NOMO-1 (cell line): ENCODE measurements around the gene TBC1D1.

Experiments
- DNase-seq, 2 experiments: peaks; one replicate each; lab custom pipeline; 2025; ENCODE audit not compliant: unreplicated experiment in 2 of 2; lab: John Stamatoyannopoulos, UW

TBC1D1 gene

DNA sequence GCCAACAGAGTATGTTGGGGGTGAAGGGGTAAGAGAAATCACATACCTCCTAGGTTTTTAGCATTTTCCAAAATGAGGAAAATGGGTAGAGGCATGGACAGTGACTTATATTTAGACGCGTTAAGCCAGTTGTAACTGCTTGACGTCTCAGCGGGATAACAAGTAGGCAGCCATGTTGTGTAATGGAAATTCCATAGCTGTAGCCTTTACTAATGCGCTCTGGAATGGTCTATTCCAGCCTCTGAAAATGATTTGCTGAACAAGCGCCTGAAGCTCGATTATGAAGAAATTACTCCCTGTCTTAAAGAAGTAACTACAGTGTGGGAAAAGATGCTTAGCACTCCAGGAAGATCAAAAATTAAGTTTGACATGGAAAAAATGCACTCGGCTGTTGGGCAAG, 204.8 kb downstream of the TBC1D1 start:
- DNase-seq, result no peak

DNA sequence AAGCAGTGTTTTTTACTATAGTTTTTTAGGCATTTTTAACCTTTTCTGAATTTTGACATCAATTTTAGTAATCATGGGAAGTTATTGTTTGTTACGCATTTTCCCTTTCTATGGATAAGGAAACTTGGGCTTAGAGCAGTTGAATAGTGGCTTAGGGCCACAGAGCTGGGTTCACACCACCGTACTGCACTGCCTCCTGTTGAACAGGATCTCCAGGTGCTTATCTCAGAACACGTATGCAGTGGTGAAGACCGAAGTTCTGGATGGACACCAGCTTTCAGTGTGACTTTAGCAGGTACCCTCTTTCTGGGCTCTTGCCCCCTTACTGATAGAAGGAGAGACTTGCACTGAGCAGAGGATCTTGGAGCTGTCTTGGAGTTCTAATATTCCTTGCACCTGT, 206.9 kb downstream of the TBC1D1 start:
- DNase-seq, result no peak

DNA sequence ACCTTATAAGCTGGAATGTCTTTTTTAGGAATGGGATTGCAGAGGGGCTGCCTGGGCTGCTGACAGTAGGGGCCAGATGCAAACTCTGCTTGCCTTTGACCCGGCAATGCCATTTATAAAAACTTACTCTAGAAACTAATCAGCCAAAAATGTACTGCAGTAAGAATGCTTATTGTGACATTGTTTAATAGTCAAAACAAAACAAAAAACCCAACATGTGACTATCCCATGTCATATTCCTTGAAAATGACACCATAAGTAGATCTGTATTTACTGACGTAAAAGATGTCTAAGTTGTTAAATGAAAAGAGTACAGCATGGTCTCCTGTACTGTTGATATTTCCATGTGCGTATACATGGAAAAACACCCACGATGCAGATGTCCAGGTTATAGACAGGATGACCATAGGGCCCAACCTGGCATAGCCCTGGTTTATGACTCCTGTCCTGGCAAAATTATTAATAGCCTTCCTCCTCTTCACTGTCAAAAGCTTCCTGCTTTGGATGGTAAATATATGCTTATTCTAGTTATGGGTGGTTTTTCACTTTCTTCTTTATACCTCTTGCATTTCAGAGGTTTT, 208.2 kb downstream of the TBC1D1 start:
- DNase-seq, result no peak

DNA sequence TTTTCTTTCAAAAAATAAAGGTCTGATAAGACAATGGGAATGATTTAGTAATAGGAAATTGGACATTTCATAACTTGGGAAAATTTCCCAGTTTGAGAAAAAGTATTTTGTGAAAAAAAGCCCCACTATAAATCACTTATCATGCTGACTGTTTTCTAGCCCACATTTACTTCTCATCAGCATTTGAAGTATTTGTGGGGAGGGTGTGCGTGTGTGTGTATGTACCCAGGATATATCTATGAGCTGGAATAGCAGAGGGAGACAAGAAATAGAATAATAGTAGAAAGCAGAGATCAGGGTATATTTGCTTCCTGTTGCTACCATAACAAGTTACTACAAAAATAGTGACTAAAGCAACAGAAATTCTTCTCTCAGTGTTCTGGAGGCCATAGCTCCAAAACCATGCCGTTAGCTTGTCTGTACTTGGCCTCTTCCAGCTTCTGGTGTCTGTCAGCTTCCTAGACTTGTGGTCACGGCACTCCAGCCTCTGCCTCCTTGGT, 209.1 kb downstream of the TBC1D1 start:
- no peak for DNase-seq

DNA sequence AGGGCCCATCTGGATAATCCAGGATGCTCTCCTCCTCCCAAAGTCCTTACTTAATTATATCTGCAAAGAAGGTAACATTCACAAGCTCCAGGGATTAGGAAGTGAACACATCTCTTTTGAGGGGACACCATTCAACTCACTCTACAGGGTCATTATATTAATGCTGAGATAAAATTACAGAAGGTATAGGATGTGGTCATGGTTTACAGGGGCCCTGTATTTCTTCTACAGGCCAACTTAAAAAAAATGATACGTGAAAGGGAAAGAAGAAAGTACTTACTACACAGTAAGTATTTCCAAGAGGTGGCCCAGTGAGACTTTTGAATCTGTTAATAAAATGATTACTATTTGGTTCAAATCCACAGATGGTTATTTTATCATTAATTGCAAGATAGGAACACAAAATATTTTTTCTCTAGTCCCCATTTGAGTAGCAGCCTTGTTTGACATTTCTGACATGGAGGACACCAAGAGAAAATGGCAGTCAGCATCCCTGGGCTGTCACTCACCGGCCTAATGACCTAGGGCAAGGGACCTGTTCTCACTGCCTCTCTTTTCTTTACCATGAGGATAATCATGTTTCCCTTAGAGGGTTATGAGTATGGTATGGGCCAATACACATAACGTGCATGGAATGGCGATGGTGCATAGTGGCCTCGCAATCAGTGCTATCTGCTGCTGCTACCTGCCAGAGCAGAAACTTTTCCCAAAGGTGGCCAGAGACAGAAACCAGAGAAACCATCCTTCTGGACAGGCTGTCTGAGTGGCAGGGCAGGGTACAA, 209.8 kb downstream of the TBC1D1 start:
- DNase-seq, result no peak

DNA sequence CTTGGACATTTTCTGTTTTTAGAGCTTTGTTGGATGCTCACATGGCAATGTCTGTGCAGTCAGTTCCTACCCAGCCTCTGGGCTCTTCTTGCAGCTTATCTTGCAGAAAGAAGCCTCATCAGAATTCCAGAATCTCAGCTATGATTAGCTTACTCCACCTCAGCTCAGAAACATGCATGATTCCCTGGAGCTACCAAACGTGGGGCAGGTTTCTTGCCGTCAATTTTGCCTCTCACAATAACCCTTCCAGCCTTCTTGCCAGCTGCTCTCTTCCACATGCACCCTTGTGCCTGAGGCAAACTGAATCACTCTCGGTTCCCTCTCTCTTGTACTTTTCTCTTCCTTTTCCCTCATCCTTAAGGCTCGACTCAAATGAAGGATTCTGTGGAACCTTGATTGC, 210.7 kb downstream of the TBC1D1 start:
- DNase-seq, result no peak

DNA sequence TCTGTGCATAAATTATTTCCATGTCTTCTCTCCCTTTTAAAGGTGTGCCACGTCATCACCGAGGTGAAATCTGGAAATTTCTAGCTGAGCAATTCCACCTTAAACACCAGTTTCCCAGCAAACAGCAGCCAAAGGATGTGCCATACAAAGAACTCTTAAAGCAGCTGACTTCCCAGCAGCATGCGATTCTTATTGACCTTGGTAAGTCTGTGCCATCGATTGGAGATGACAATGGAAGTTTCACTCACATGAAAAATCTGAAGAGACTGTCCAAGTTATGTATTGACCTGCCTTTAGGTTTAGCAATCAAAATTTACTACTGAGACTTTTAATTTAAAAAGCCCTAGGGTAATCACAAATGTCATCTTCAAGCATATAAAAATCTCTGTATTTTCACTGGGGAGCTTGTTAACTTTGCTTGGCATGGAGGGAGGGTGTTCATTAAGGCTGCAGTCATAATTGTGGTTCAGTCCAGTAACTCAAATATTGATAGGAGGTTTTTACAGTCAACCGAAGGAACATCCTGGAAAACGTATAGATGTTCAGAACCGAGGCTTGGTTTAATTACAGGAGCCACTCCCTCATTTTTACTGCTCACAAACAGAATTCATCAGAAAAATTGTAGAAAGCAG, 212.2 kb downstream of the TBC1D1 start:
- DNase-seq, result no peak

DNA sequence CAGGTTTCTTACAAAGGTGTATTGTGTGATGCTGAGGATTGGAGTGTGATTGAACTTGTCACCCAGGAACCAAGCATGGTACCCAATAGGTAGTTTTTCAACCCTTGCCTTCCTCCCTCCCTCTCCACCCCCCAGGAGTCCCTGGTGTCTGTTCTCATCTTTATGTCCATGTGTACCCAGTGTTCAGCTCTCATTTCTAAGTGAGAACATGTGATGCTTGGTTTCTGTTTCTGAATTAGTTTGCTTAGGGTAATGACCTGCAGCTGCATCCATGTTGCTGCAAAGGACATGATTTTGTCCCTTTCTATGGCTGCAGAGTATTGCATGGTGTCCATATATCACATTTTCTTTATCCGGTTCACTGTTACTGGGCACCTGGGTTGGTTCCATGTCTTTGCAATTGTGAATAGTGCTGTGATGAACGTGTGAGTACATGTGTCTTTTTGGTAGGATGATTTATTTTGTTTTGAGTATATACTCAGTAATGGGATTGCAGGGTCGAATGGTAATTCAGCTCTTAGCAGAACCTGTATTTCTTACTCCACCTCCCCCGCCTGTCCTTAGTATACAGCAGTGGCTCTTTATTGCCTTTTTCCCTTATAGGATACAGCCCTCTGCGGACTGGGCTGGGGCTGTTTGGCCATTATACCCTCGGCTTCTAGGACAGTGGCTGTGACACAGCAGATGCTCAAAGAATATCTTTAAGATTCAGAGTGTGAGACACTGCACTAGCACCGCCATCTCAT, 214.8 kb downstream of the TBC1D1 start:
- DNase-seq, result no peak

DNA sequence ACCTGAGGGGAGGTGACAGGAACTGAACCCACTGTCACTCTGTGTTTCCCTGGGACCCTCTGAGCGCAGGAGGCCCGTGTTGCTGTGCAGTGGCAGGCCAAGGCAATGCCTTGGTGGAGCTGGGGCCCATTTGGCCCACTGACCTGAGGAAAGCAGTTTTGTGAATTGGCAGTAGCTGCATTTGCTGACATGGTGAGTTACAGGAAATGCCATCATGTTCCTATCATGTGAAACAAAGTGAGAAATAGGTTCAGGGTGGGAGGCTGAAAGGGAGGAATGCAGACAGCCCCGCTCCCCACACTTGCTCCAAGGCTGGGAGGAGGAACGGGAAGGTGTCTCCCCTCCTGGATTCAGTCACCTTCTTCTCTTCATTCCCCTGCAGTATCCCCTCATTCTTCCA, 215.4 kb downstream of the TBC1D1 start:
- DNase-seq, result no peak

DNA sequence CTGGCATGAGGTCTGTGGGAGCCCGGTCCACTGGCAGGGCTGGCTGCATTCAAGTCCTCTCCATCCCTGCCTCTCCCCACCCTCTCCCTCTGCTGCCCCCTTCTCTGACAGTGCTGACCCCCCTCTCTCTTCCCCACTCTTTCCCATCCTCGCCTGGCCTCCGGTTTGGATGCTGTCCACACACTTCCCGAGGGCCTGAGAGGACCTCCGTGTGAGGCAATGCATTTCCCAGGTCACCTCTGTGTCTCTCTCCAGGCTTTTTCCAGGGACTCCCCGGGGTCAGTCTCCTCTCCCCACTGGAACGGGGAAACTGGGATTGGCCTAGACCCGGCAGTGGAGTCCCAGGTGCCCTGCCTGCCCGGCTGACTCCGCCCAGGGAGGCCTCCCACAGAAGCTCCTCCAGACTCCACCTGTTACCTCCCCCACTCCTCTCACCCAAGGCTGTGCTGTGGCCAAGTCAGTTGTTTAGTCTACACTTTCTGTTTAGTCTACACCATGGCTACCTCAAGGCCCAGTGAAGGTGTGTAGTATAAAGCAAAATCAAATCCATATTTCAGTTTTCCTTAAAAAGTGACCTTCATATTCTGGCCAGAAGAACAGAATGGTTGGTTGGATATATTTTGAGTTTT, 216.1 kb downstream of the TBC1D1 start:
- no peak for DNase-seq

DNA sequence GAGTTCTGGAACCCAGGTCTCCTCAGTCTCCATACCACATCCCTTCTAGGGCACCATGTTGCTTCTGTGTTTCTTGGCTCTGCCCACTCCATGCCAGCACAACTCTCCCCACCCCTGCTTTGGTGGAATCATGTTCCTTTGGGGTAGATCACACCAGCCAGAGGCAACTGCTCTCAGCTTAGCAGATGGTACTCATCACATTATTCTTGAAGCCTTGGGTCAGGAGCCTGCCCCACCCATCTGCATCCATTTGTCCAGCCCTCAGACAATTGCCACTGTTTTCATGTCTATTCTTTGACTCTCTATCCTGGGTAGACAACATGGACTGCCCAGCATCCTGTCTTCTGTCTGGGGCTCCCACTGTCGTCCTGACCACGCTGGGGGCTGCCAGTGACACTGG, 216.9 kb downstream of the TBC1D1 start:
- DNase-seq, result no peak

DNA sequence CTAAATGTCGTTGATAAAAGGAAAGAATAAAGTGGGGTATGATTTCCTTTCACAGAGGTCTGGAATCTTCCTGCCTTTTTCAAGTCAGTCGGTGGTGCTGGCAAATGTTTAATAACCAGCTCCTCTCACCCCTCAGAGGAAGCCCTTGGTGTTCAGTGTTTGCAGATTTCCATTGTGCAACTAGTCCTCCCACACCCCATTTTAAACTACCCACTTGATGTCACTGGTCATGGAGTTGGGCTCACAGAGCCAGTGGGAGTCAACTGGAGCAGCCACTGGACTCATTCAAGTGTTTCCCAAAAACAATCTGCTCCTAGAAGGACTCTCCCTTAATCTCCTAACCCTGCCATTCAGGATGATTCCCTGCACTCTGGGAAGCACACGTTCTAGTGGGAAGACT, 218.5 kb downstream of the TBC1D1 start:
- no peak for DNase-seq

DNA sequence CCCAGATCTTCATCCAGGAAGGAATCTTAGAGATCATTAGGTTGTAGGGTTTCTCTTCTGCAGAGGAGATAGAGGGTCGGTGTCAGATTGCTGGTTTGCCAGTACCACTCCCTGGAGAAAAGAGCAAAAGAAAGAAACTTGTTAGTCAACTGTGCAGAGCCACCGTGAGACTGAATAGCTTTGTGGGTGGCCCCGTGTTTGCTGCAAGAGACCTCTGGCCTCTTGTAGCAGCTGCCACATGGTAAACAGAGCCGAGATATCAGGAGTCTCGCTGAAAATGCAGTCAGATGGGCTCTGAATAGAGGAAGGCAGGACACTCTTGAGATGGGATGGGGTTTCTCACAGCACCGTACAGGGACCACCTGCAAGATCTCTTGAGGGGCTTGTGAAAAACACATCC, 219.0 kb downstream of the TBC1D1 start:
- DNase-seq, result no peak

DNA sequence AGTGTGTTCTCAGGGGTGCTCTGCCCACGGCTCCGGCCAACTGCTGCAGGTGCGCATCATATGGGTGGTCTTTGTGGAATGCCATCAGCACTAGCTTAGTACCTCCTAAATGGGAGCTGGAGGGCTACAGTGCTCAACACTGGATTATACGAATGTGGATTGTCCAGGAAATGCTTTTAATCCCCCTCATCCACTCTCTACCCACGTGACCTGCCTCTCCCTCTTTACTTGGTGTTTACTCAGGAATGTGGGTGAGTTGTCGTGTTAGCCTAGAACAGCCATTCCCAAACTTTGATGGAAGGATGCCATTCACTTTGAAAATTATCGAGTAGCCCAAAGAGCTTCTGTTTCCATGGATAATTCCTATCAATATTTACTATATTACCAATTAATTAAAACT, 220.1 kb downstream of the TBC1D1 start:
- DNase-seq, result no peak

DNA sequence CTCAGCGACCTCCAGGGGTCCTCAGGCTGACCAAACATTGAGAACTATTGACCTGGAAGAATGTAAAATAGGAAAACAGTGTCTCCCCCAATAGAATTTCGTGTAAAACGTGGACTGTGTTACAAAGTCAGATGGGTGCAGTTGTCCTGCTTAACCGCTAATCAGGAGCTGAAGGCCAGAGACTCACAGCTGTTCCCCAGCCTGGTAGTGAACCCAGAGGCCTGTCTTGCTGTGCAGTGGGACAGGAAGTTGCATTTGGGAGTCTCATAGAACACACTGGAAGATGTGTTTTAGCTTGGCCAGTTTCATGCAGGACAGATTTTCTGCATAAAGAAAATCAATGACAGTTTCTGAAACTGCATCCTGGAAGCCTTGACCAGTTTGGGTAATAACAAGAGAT, 220.8 kb downstream of the TBC1D1 start:
- DNase-seq, result no peak

DNA sequence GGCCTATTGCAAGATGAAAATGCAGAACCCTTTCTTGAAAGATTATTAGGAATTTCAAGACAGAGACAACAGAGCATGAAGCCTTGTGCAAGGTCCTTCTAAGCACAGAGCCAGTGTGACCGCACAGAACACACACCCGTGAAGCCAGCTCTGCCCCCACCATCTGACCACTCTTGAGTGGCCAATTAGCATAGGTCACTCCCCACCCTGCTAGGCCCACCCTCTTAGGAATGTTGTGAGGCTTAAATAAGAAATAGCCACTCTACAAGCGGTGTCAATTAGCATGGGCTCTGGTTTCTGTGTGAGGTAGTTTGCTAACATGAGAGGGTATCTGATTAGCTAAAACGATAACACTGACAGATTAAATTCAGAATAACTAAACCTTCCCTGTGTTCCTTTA, 222.2 kb downstream of the TBC1D1 start:
- no peak for DNase-seq

DNA sequence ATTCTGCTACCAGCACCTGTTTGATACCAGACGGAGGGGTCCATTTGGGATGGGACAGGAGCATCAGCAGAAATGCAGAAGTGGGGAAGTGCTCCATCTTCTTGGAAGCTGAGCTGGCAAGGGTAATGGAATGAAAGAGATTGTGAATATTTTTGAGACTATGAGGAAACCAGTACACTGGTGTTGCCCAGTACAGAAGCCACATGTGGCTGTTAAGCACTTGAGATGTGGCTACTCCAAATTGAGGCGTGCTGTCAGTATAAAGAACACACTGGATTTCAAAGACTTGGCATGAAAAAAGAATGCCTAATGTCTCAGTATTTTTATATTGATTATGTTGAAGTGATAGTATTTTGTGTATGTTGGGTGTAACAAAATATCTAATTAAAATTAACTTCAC, 222.7 kb downstream of the TBC1D1 start:
- DNase-seq, result no peak

DNA sequence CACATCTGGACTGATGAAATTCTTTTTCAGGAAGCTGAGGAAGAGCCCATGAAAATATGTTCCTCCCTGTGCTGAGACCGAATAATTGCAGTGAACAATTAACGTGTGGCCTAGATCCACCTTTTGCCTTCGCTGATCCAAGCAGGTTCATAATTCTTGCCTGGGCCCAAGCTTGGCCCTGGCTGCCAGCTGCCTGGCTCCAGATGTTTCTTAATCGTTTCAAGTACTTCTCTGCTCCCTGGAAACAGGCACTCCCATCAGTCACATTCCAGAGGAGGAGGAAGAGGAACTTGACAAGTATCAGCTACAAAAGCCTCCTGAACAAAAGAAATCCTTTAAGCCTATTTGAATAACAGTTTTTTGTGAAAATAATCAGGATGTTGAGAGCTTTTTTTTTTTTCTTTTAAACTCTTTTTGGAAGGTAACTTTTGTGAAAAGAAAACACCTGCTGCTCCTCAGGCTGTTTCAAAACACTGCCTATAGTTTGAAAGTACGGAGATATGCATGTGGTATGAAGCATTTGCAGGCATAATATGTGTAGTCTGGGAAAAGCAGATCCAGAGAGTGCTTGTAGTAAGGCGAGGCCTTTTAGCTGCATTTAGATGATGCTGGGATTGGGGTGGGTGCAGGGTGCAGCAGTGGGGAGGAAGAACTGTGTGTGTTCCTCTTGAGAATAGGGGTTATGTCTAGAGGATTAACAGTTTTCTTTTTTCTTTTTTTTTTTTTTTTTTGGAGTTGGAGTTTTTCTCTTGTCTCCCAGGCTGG, 223.7 kb downstream of the TBC1D1 start:
- DNase-seq, result no peak

DNA sequence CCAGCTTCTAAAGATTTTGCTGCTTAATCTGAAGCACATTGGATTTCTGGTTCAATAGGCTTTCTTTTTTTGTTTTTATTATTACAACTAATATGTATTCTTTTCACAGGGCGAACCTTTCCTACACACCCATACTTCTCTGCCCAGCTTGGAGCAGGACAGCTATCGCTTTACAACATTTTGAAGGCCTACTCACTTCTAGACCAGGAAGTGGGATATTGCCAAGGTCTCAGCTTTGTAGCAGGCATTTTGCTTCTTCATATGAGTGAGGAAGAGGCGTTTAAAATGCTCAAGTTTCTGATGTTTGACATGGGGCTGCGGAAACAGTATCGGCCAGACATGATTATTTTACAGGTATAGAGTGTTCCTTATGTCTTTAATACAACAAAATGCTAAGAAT, 224.7 kb downstream of the TBC1D1 start:
- DNase-seq, result no peak

DNA sequence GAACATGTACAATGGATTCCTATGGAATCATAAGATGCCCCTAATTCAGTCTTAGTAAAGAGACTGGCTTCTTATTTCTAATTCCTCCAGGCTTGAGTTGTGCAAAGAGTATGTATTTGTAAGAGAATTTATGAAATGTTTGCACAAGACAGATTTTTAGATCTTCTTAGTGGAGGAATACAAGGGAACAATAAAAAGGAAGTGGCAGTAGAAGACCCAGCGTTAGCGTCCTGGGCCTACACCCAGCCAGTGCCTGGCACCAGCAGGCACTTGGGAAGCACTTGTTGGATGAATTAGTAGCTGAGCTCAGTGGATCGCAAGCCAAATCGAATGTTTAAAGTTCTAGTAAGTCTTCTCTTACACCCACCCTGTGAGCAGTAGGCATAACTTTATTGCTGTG, 226.7 kb downstream of the TBC1D1 start:
- no peak for DNase-seq
